ENCODE measurements around the gene FASN. TPM values are rescaled to one million over a fixed set of nuclear protein-coding genes. Genes with fewer than 3 reads are reported as not detected.
A peak's percentile ranks its signal among the peaks of the same experiment; 100 is the strongest.

FASN gene
- polyA plus RNA-seq, 1 experiment: 11.3 TPM

GRCh38 chr17:82121246-82121645 is 23.2 kb upstream of the FASN start:
- no peak for DNase-seq (ENCODE audit: low read depth)
- no peak for TF ChIP-seq CTCF (IDR thresholded peaks at IDR 0.05; ENCODE audit: insufficient read depth, low read depth, low read length)
- CTCF ChIA-PET: interaction anchor here (1.2 kb wide), 1 partner anchor 15 kb away, joined by 4 read pairs; no protein-coding TSS in a partner anchor
- POLR2A ChIA-PET: no interaction called here
- Histone ChIP-seq H3K4me3 (ENCODE audit: low read depth, low read length) (no peak overlapping the region), H3K36me3 (ENCODE audit: control insufficient read depth, insufficient read depth, low read length) (peaks cover 4% of the 10 kb centered on the region), H3K27me3 (ENCODE audit: control insufficient read depth, insufficient read depth, low read length) (no peaks in the 10 kb centered on the region)

- POLR2A ChIA-PET: interaction anchor here (0.6 kb wide), 1 partner anchor 135 kb away, joined by 4 read pairs; no protein-coding TSS in a partner anchor
- peak; percentile 57 for DNase-seq (ENCODE audit: low read depth)
Measured at GRCh38 chr17:82120148-82120547, 22.1 kb upstream of the FASN start.

GRCh38 chr17:82118815-82119380 is 20.9 kb upstream of the FASN start:
- peaks cover 3% of the 10 kb centered on the region for H3K36me3 ChIP-seq (ENCODE audit: control insufficient read depth, insufficient read depth, low read length)
- no peak for DNase-seq (ENCODE audit: low read depth)
- no peak overlapping the region for H3K4me3 ChIP-seq (ENCODE audit: low read depth, low read length)
- H3K27me3 ChIP-seq (ENCODE audit: control insufficient read depth, insufficient read depth, low read length): no peaks in the 10 kb centered on the region
- TF ChIP-seq CTCF (IDR thresholded peaks at IDR 0.05; ENCODE audit: insufficient read depth, low read depth, low read length): no peak
- POLR2A ChIA-PET: no interaction called here
- CTCF ChIA-PET: interaction anchor here (0.6 to 1.5 kb wide), 5 partner anchors 13 to 36 kb away, joined by 3 to 6 read pairs (median 3); partner anchors contain the start of gene FASN

More at GRCh38 chr17:82120148-82120547, 22.1 kb upstream of the FASN start:
- CTCF ChIA-PET: interaction anchor here (1.2 to 1.4 kb wide), 3 partner anchors 14 to 90 kb away, joined by 3 to 4 read pairs (median 3); partner anchors contain the start of gene FASN
- H3K4me3 ChIP-seq (ENCODE audit: low read depth, low read length): no peak overlapping the region
- peak; percentile 20 for TF ChIP-seq CTCF (IDR thresholded peaks at IDR 0.05; ENCODE audit: insufficient read depth, low read depth, low read length)
- no peaks in the 10 kb centered on the region for H3K27me3 ChIP-seq (ENCODE audit: control insufficient read depth, insufficient read depth, low read length)
- peaks cover 4% of the 10 kb centered on the region for H3K36me3 ChIP-seq (ENCODE audit: control insufficient read depth, insufficient read depth, low read length)

GRCh38 chr17:82118168-82118814 is 20.3 kb upstream of the FASN start:
- ChIA-PET POLR2A (no interaction called here), CTCF (interaction anchor here (1.0 to 1.5 kb wide), 2 partner anchors 12 to 19 kb away, joined by 3 to 6 read pairs; no protein-coding TSS in a partner anchor)
- no peak for TF ChIP-seq CTCF (IDR thresholded peaks at IDR 0.05; ENCODE audit: insufficient read depth, low read depth, low read length)

More at GRCh38 chr17:82118168-82118814, 20.3 kb upstream of the FASN start:
- no peak for DNase-seq (ENCODE audit: low read depth)
- Histone ChIP-seq H3K36me3 (ENCODE audit: control insufficient read depth, insufficient read depth, low read length) (peaks cover 3% of the 10 kb centered on the region), H3K4me3 (ENCODE audit: low read depth, low read length) (no peak overlapping the region), H3K27me3 (ENCODE audit: control insufficient read depth, insufficient read depth, low read length) (no peaks in the 10 kb centered on the region)
